HCT116 (cell line): ENCODE results near the gene AIDA. TPM values are rescaled to one million over a fixed set of nuclear protein-coding genes. Genes with fewer than 3 reads are reported as not detected.
"Not testable (repeated sequence)": the region's sequence is repeated elsewhere in the genome, so short reads cannot be mapped to it uniquely, and the experiment has no call there.

Source experiments
- ATAC-seq: fragments of 200-7000 bp; cut with Tn5 transposase; 2 replicates; pipeline ENCODE4 v1.9.1; 2020; ENCODE audit warnings: mild to moderate bottlenecking, moderate library complexity
- BruUV-seq: library from RNA; stranded (reverse); fragments of 400-500 nt; replicated peaks from 2 replicates; lab custom pipeline; 2021; lab: Mats Ljungman, UMichigan
- CTCF ChIA-PET: fragments of 300-600 bp; sonication (Branson Sonifier 250); formaldehyde crosslinking; loops from one replicate; lab custom pipeline; 2021; ENCODE audit warnings: antibody characterized with exemption; lab: Charles Lee
- POLR2A ChIA-PET: fragments of 300-600, 350-600 bp; sonication (Branson Sonifier 250); formaldehyde crosslinking; loops from one replicate; lab custom pipeline; 2021; ENCODE audit warnings: antibody characterized with exemption; lab: Charles Lee
- RAD21 ChIA-PET, 2 experiments: fragments of 300-600 bp; sonication (Branson Sonifier 250); formaldehyde crosslinking; loops; one replicate each; lab custom pipeline; 2023; ENCODE audit warnings: low total read pairs in 2 of 2; ENCODE audit not compliant: uncharacterized antibody in 2 of 2, unreplicated experiment in 2 of 2, low non-redundant PET in 1 of 2; lab: Charles Lee
- DNase-seq: peaks from one replicate; pipeline ENCODE4 v3.0.0-alpha.2; 2010; ENCODE audit warnings: low read depth, low spot score
- H2AFZ ChIP-seq: fragments of 200-600 bp; shearing (Covaris generic), sonication (generic); 2 replicates; pipeline ENCODE4 v1.6.1; 2017; ENCODE audit warnings: low read depth, mixed run types, mixed read lengths, antibody characterized with exemption, low read length; ENCODE audit not compliant: poor library complexity, severe bottlenecking
- H3K27ac ChIP-seq: 2 replicates; pipeline ENCODE4 v1.5.1; 2012; ENCODE audit warnings: low read depth, low read length
- H3K27me3 ChIP-seq: fragments of 200-600 bp; sonication (generic); 2 replicates; pipeline ENCODE4 v1.6.1; 2016; ENCODE audit warnings: mixed run types, low read length, mixed read lengths; ENCODE audit not compliant: insufficient read depth
- H3K36me3 ChIP-seq, 2 experiments: fragments of 200-500 bp in 1 of 2; fragments of 200-600 bp in 1 of 2; sonication (Bioruptor generic) in 1 of 2; sonication (generic) in 1 of 2; 2 replicates each; pipeline versions ENCODE4 v1.5.1 to v1.6.1; 2014 to 2016; ENCODE audit warnings: low read length in 2 of 2, inconsistent platforms in 1 of 2, mixed read lengths in 1 of 2, mixed run types in 1 of 2; ENCODE audit not compliant: insufficient read depth in 2 of 2, control insufficient read depth in 1 of 2
- H3K4me1 ChIP-seq, 2 experiments: fragments of 200-600 bp in 1 of 2; sonication (generic) in 1 of 2; 2 replicates each; pipeline versions ENCODE4 v1.5.1 to v1.6.1; 2012 to 2017; ENCODE audit warnings: low read length in 2 of 2, inconsistent platforms in 1 of 2, mild to moderate bottlenecking in 1 of 2, mixed read lengths in 1 of 2, mixed run types in 1 of 2, moderate library complexity in 1 of 2; ENCODE audit not compliant: insufficient read depth in 2 of 2, control insufficient read depth in 1 of 2
- H3K4me2 ChIP-seq: fragments of 200-600 bp; sonication (generic); 2 replicates; pipeline ENCODE4 v1.6.1; 2017; ENCODE audit warnings: mixed run types, low read length, mixed read lengths
- H3K4me3 ChIP-seq, 2 experiments: fragments of 200-600 bp in 1 of 2; sonication (generic) in 1 of 2; replicated peaks in 1 of 2; 2 replicates each; pipeline ENCODE4 v1.5.1; 2011 to 2016; ENCODE audit warnings: low read length in 2 of 2, control low read depth in 1 of 2, low read depth in 1 of 2, mild to moderate bottlenecking in 1 of 2, mixed read lengths in 1 of 2, mixed run types in 1 of 2
- H3K79me2 ChIP-seq: fragments of 200-600 bp; sonication (generic); 2 replicates; pipeline ENCODE4 v1.6.1; 2017; ENCODE audit warnings: mild to moderate bottlenecking, mixed run types, low read length, moderate library complexity, mixed read lengths; ENCODE audit not compliant: insufficient read depth
- H3K9ac ChIP-seq: fragments of 200-600 bp; sonication (generic); 2 replicates; pipeline ENCODE4 v1.6.1; 2016; ENCODE audit warnings: low read length, mixed read lengths
- H3K9me2 ChIP-seq: fragments of 200-600 bp; sonication (generic), shearing (Covaris generic); 2 replicates; pipeline ENCODE4 v1.6.1; 2017; ENCODE audit warnings: mixed run types, mild to moderate bottlenecking, moderate library complexity; ENCODE audit not compliant: insufficient read depth
- H3K9me3 ChIP-seq, 2 experiments: fragments of 200-500 bp in 1 of 2; fragments of 200-600 bp in 1 of 2; sonication (Bioruptor generic) in 1 of 2; sonication (generic) in 1 of 2; 2 replicates each; pipeline ENCODE4 v1.6.1; 2014 to 2017; ENCODE audit warnings: low read length in 2 of 2, mixed read lengths in 2 of 2, inconsistent platforms in 1 of 2, low read depth in 1 of 2, mild to moderate bottlenecking in 1 of 2, mixed run types in 1 of 2, moderate library complexity in 1 of 2; ENCODE audit not compliant: control insufficient read depth in 1 of 2, insufficient read depth in 1 of 2
- H4K20me1 ChIP-seq: fragments of 200-600 bp; sonication (generic), shearing (Covaris generic); 2 replicates; pipeline ENCODE4 v1.6.1; 2017; ENCODE audit warnings: mixed run types, mild to moderate bottlenecking, moderate library complexity; ENCODE audit not compliant: insufficient read depth
- CBX3 ChIP-seq: IDR thresholded peaks from 2 replicates; pipeline ENCODE4 v1.6.1; 2012; ENCODE audit warnings: low read depth
- intact Hi-C: fragments of 100-400 bp; cut with micrococcal nuclease; formaldehyde crosslinking; loops from 2 replicates; pipeline ENCODE4 v1.10.0; 2022
- total RNA-seq: library from RNA; stranded (reverse); gene quantifications from one replicate; pipeline ENCODE4 v1.2.1, GENCODE V29; 2021; ENCODE audit not compliant: unreplicated experiment
- TF ChIP-seq, protein P1 (sequence below), 3 experiments: fragments of 200-600 bp in 1 of 3; sonication (generic) in 1 of 3; IDR thresholded peaks in 2 of 3; conservative IDR thresholded peaks in 1 of 3; 2 replicates each; pipeline ENCODE4 v1.5.1; 2012 to 2017; ENCODE audit warnings: low read depth in 2 of 3, low read length in 2 of 3, antibody characterized with exemption in 1 of 3, borderline replicate concordance in 1 of 3, control low read depth in 1 of 3, mild to moderate bottlenecking in 1 of 3, mixed read lengths in 1 of 3, mixed run types in 1 of 3, moderate library complexity in 1 of 3; ENCODE audit not compliant: insufficient read depth in 1 of 3
- TF ChIP-seq, protein P2 (sequence below): IDR thresholded peaks from 2 replicates; pipeline ENCODE4 v1.6.1; 2011; ENCODE audit warnings: mild to moderate bottlenecking, low read length, moderate library complexity; ENCODE audit not compliant: insufficient replicate concordance; ENCODE audit errors: extremely low read depth

Gene AIDA
- total RNA-seq, 1 experiment from 2014 or later: 53.2 TPM

DNA sequence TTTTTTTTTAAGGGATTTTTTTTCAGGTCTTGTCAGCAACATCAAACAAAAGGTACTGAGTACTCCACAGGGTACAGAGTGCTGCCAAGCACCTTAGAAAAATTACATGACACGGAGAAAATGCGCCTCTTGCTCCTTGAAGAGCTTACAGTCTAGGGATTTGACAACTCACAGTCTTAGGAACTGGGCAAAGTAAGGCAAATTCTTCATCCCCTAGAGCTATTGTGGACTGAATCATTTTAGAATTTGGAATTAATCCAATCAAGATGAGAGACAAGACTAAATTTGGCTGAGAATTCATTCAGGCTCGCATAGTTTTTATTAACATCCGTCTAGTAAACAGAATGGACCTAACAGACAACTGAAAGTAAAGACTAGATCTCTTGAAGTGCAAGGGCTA lies 44.1 kb downstream of the AIDA start:
- H3K4me1 ChIP-seq, H3K9me3 ChIP-seq, CTCF ChIA-PET, H3K27ac ChIP-seq, DNase-seq, H3K79me2 ChIP-seq, H3K9ac ChIP-seq, BruUV-seq, POLR2A ChIA-PET, intact Hi-C loops, H4K20me1 ChIP-seq, RAD21 ChIA-PET, H3K27me3 ChIP-seq, H3K9me2 ChIP-seq, H3K4me2 ChIP-seq, H3K4me3 ChIP-seq, ATAC-seq, H2AFZ ChIP-seq: not testable (repeated sequence)
- H3K36me3 ChIP-seq: peaks cover 30 to 35% of the 10 kb centered on the region in 2 experiments; a peak in 3 of 4 replicates

DNA sequence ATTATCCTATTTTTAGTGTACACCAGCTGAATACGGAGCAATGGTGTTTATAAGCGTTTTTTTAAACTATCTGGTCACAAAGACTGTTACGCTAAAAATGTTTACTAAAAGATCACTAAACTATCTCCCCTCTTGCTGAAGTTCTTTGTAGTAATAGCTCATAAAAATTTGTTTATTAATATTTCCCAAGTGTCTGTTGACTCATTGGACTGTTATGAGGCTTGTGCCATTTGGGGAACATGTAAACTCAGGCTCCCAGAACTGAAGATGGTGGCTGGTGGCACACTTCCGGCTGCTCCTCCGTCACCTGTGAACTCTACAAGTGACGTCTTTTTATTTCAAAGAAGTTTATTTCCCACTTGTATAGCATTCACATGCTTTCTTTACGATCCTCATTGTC lies 46.3 kb downstream of the AIDA start:
- no peak for TF ChIP-seq CBX3
- TF ChIP-seq, protein P1, sequence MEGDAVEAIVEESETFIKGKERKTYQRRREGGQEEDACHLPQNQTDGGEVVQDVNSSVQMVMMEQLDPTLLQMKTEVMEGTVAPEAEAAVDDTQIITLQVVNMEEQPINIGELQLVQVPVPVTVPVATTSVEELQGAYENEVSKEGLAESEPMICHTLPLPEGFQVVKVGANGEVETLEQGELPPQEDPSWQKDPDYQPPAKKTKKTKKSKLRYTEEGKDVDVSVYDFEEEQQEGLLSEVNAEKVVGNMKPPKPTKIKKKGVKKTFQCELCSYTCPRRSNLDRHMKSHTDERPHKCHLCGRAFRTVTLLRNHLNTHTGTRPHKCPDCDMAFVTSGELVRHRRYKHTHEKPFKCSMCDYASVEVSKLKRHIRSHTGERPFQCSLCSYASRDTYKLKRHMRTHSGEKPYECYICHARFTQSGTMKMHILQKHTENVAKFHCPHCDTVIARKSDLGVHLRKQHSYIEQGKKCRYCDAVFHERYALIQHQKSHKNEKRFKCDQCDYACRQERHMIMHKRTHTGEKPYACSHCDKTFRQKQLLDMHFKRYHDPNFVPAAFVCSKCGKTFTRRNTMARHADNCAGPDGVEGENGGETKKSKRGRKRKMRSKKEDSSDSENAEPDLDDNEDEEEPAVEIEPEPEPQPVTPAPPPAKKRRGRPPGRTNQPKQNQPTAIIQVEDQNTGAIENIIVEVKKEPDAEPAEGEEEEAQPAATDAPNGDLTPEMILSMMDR (IDR thresholded peaks at IDR 0.05 in 2 of 3, conservative IDR thresholded peaks at IDR 0.05 in 1 of 3; ENCODE audit: borderline replicate concordance in 1 of 3, insufficient read depth in 1 of 3, low read depth in 2 of 3, low read length in 2 of 3): no peak
- TF ChIP-seq, protein P2, sequence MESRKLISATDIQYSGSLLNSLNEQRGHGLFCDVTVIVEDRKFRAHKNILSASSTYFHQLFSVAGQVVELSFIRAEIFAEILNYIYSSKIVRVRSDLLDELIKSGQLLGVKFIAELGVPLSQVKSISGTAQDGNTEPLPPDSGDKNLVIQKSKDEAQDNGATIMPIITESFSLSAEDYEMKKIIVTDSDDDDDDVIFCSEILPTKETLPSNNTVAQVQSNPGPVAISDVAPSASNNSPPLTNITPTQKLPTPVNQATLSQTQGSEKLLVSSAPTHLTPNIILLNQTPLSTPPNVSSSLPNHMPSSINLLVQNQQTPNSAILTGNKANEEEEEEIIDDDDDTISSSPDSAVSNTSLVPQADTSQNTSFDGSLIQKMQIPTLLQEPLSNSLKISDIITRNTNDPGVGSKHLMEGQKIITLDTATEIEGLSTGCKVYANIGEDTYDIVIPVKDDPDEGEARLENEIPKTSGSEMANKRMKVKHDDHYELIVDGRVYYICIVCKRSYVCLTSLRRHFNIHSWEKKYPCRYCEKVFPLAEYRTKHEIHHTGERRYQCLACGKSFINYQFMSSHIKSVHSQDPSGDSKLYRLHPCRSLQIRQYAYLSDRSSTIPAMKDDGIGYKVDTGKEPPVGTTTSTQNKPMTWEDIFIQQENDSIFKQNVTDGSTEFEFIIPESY: no peak
- Histone ChIP-seq H3K36me3 (peaks cover 45 to 49% of the 10 kb centered on the region in 2 experiments), H3K9me3 (no peaks in the 10 kb centered on the region), H3K79me2 (no peaks in the 10 kb centered on the region), H4K20me1 (no peaks in the 10 kb centered on the region), H3K4me3 (no peak overlapping the region), H3K27ac (no peak overlapping the region), H3K27me3 (no peaks in the 10 kb centered on the region), H3K9ac (no peak overlapping the region), H3K4me2 (no peak overlapping the region), H3K4me1 (no peaks in the 10 kb centered on the region), H2AFZ (no peak overlapping the region), H3K9me2 (no peaks in the 10 kb centered on the region)
- ChIA-PET RAD21 (no interaction called here), POLR2A (no interaction called here), CTCF (interaction anchor here (0.6 kb wide), 1 partner anchor 32 kb away, joined by 3 read pairs; no protein-coding TSS in a partner anchor)
- BruUV-seq: no TSS peak
- no peak for ATAC-seq
- no peak for DNase-seq
- intact Hi-C loops: no loop called here
